Germinal center (tissue), 1 donor: ENCODE results near the gene CLEC4G.

Source experiments
- DNase-seq: peaks from one replicate; pipeline ENCODE4 v3.0.0; 2012; ENCODE audit warnings: mixed read lengths, low spot score

CLEC4G gene

DNA sequence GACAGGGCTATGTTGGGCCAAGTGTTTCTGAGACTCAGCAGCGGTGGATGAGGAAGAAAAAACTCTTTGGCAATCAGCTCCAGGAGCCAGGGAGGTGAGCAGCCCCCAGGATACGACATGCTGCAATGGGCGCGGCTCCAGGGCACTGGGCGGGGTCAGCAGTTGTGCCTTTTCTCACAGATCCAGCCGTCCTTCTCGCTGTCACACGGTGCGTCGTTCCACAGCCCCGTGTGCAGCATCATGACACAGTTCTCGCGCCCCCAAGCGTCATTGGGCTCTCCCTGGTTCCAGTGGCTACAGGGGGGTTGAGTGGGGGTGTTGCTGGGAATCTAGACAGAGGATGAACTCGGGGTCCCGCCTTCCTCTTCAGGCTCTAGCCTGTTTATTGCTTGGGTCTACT is 2.7 kb downstream of the CLEC4G start:
- no peak for DNase-seq

DNA sequence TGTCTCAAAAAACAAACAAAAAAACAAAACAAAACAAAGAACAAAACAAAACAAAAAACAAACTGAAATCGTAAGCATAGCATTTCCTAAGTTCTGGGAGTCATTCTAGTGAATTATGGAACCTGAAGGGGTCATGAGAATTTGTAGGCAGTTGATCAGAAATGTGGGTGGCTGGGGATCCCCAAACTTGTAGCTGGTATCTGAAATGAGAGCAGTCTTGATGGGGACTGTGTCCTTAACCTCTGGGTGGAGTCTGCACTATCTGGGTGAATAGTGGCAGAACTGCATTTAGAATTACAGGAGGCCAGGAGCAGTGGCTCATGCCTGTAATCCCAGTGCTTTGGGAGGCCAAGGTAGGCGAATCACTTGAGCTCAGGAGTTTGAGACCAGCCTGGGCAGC is 6.1 kb downstream of the CLEC4G start:
- DNase-seq = no peak

GRCh38 chr19:7722231-7722651 is 9.7 kb downstream of the CLEC4G start:
- DNase-seq = no peak

- DNase-seq = no peak
Observed at GRCh38 chr19:7720351-7720750, 11.6 kb downstream of the CLEC4G start.

GRCh38 chr19:7718668-7719067 is 13.2 kb downstream of the CLEC4G start:
- DNase-seq = no peak

DNA sequence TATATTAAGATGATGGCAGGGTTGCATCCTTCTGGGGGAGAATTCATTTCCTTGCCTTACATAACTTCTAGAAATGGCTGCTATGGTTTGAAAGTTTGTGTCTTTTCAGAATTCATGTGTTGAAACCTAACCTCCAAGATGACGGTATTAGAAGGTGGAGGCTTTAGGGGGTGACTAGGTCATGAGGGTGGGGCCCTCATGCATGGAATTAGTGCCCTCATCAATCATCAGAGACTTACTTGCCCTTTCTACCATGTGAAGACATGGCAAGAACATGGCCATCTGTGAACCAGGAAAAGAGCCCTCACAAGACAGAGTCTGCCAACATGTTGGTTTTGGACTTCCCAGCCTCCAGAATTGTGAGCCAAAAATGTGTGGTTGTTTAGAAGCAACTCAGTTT is 15.1 kb downstream of the CLEC4G start:
- no peak for DNase-seq

DNA sequence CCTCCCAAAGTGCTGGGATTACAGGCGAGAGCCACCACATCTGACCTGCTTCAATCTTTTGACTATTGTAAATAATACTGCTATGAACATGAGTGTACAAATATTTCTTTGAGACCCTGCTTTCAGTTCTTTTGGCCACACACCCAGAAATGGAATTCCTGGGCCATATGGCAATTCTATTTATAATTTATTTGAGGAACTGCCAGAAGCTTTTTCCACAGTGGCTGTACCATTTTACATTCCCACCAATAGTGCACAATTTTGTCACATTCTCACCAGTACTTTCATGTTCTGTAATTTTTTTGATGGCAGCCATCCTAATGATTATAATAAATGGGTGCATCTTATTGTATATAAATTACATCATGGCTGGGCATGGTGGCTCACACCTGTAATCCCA is 16.2 kb downstream of the CLEC4G start:
- no peak for DNase-seq

DNA sequence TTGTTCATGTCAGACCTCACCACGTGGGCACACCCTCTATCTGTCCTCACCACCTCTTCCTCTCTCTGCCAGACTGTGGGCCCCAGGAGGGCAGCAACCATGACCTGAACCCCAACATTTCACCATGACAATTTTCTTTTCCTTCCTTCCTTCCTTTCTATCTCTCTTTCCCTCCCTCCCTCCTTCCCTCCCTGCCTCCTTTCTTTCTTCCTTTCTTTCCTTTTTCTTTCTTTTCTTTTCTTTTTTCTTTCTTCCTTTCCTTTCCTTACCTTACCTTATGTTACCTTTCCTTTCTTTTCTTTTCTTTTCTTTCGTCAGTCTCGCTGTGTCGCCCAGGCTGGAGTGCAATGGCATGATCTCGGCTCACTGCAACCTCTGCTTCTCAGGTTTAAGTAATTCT is 21.3 kb downstream of the CLEC4G start:
- no peak for DNase-seq

GRCh38 chr19:7709932-7710460 is 21.9 kb downstream of the CLEC4G start:
- no peak for DNase-seq

DNA sequence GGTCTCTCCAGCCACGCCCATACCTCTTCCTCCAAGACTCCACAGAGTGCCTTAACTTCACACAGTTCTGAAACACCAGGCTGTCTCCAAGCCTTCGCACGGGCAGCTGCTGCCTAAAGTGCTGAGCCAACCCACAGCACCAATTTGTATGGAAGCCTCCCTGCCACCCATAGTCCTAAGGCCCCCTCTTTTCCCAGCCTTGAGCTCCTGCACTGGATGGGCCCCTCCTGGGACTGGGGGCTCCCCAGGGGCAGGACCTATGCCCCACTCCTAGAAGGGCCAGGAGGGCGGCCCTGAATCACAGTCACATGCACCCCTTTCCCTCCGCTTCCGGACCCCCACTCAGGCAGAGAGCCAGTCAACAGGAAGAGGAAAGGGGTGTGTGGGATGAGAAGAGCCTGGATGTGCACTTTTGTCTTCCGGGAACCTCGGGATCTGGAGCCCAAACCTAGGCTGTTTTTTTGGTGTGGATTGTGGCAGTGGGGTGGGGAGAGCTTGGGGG is 24.9 kb downstream of the CLEC4G start:
- DNase-seq = no peak

DNA sequence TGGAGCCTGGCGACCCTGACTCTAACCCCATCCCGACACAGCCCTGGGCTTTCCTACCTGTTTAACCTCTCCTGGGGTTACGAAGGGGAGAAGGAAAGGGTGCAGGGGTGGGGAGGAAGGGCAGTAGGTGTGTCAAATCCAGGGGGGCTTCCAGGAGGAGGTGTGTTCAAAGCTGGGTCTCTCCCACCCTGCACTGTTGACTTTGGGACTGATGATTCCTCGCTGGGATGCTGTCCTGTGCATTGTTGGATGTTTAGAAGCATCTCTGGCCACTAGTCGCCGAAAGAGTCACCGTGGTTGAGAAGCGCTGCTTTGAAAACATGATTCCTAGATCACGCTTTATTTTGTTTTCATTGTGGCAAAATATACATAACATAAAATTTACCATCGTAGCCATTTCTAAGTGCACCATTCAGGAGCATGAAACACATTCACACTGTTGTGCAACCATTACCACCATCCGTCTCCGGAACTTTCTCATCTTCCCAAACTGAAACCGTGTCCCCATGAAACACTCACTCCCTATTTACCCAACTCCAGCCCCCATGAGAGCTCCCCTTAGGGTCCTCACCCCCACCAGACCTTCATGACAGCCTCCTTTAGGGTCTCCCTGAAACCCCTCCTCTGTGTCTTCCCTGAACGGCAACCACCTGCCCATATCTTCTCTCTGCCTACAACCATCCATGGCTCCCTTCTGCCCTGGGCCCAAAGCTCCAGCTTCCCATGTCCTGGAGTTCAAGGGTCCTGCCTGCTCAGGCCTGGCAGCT is 25.5 kb downstream of the CLEC4G start:
- no peak for DNase-seq

DNA sequence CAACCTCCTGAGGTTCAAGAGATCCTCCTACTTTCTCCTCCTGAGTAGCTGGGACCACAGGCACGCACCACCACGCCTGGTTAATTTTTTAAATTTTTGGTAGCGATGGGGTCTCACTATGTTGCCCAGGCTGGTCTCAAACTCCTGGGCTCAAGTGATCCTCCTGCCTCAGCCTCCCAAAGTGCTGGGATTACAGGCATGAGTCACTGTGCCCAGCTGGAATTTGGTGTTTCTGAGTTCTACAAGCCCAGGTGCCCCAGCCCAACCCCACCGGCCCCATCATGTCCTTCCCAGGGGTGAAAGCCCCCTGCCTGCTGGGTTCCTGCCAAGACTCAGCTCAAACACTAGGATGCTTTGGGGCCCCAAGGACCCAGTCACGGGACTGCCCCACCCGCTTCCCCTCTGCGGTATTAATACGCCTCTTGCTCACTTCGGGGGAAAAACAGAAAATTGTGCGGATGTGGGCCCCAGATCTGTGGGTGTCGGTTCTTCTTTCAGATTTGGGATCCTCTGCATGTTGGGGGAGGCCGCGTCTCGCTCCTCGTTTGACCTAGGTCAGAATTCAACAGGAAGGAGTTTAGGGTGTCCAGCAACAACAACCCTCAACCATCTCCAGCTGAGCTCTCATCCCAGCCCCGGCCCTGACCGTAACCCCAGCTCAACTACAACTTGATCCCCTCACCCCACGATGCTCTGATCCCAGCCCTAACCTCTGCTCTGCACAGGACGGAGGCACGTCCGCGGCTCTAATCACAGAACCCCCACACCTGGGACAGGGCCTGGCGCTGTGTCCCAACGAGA is 26.3 kb downstream of the CLEC4G start:
- peak; percentile 69 for DNase-seq

GRCh38 chr19:7704280-7705060 is 27.4 kb downstream of the CLEC4G start:
- DNase-seq = no peak

DNA sequence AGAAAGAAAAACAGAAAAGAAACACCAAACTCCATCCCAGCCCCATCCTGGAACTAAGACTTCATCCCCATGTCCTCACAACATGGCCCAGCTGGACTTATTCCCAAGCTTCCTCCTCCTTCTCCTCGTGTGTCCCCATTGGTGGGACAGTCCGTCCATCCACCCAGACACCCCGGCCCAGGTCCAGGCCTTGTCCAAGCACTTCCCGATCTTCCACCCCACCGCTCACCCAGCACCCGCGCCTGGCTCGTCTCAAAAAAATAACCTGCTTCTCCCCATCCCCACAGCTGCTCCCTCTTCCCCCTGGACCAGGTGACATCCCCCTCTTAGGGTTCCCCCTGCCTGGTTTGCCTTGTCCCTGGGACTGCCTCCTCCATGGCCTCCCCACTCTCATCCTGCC is 28.6 kb downstream of the CLEC4G start:
- DNase-seq = no peak

DNA sequence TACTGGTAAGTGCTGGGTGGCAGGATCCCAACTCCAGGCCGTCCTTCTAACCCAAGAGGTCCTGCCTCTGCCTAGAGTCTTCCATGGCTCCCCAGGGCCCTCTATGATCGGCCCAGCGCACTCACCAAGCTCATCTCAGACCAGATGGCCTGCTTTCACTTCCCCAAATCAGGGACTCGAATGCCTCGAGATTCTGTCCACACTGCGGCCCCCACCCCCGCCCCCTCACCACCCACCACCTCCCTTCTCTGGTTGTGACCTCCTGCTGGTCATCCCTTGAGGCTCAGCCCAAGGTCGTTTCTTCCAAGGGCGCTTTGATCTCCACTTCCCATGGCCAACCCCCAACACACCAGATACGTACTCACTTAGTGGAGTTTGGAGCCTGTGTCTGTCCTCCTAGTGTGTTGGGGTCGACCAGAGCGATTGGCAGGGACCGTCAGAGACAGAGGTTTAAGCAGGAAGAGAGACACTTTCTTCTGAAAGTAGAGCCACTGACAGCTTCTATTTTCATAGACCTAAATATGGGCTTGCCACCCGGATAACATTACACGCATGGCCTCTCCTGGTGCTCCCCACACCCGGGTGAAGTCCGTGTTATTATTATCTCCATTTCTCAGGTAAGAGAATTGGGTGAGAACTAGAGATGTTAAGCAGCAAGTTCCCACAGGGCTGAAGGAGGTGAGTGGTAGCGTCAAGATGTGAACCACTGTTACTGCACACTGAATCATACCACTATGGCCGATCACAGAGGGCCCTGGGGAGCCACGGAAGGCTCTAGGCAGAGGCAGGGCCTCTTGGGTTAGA is 30.1 kb downstream of the CLEC4G start, which contains the start of gene FCER2:
TSS of gene FCER2 (minus strand) at position 478 of the 804 bp plus-strand sequence. CDS start 2,371 bp downstream, outside the sequence.
- DNase-seq = peak; percentile 66

DNA sequence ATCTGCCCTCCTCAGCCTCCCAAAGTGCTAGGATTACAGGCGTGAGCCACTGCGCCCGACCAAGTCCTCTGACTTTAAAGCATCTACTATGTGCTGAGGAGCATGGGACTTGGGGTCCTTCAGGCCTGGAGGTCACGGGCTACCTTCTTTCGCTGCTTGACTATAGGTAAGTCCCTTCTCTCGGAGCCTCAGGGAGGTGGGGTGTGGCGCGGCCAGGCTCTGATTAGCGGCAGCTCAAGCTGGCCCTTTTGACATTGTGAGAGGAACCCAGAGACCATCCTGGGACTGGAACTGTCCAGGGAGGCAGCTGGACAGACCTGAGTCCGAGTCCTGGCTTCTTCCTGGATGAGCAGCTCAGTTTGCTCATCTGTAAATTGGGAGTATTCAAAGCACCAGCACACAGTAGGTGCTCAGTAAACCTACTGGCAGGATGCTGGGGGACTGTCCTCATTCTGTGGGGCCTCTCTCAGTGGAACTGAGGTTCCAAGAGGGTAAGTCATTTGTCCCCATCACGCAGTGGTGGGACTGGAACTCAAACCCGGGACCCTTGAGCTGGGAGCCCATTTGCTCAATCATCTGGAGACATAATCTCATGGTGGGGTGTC is 30.8 kb downstream of the CLEC4G start:
- DNase-seq = no peak

DNA sequence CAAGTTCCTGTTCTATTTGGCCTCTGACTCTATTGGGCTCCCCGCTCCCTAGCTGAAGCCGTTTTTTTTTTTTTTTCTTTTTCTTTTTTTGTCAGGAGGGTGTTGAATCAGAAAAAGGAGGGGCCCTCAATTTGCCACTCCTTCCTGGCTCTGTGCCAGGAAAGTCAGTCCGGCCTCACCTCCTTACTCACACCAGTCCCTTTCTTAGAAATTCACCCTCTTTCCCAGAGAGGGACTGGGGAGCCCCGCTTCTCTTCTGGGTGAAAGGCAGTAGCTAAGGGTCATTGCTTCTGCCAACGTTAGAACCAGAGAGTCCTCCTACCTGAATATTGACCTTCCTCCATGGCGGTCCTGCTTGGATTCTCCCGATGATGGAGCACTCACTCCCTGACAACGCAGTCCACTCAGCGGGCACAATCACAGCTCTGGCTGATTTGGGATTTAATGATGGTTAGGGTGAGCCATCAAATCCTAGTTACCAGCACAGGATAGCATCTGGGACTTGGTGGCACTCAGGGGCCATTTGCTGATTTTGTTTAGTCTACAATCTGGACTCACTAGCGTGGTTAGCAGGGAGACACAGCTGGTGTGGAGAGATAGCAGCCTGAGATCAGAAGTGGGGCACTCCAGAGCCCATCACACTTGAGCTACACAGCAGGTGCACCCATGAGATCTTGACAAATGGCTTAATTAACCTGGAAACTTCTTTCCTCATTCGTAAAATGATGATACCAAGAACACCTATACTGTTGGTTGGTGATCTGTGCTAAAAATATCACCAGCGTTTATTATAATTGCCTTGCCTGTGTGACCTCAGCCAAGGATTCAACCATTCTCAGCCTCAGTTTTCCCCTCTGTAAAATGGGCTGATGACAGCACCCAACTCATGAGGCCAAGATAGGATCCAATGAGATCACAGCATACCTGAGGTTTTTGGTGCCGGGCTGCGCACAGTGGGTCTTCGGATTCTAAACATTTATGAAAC is 32.2 kb downstream of the CLEC4G start:
- DNase-seq = no peak

DNA sequence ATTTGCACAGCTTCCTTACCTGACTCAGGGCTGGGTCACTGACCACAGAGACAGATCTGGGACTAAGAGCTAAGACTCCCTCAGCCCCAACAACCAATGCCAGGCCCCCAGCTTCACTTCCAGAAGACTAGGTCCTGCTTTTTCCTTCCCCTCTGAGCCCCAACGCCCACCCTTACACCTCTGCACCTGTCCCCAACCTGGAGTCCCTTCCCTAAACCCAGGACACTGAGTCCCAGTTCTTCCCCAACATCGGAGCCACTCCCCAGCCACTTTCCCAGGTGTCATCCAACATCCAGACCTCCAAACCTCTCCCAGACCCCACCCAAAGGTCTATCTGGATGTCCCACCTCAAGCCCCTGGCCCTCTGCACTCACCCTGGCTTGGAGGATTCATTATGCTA is 32.9 kb downstream of the CLEC4G start:
- DNase-seq = no peak

DNA sequence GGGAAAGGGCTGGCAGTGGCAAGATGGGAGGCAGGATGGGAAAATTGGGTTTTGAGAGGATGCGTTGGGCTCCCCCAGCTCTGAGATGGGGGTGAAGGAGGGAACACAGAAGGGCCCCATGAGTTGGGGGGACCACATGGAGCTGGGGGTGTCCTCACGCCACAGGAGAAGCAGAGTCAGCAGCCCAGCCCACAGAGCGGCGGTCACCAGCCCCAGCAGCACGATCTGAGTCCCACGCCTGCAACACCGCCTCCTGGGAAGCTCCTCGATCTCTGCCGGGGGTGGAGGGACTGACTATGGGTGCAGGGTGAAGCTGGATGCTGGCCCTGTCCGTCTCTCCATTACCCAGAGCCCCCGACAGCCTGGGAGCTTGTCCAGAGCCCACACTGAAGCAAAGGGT is 33.3 kb downstream of the CLEC4G start:
- DNase-seq = no peak
